ENCODE results near the gene PAQR4.

DNA sequence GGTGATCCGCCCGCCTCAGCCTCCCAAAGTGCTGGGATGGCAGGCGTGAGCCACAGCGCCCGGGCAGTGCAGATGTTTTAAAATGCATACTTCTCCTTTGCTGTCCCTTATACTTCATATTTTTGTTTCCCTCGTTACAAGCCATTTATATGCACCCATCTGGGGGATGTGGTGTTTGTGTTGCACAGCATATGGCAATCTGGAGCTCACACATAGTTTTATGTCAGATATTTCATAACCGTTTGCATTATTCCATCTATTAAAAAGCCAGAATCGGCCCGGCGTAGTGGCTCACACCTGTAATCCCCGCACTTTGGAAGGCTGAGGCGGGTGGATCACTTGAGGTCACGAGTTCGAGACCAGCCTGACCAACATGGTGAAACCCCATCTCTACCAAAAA, 45.7 kb upstream of the PAQR4 start:
- TF ChIP-seq POLR2AphosphoS5 (IDR thresholded peaks at IDR 0.05) (no peak), POLR2A (IDR thresholded peaks at IDR 0.05) (no peak), EP300 (IDR thresholded peaks at IDR 0.05) (no peak)
- TF ChIP-seq, protein P1, sequence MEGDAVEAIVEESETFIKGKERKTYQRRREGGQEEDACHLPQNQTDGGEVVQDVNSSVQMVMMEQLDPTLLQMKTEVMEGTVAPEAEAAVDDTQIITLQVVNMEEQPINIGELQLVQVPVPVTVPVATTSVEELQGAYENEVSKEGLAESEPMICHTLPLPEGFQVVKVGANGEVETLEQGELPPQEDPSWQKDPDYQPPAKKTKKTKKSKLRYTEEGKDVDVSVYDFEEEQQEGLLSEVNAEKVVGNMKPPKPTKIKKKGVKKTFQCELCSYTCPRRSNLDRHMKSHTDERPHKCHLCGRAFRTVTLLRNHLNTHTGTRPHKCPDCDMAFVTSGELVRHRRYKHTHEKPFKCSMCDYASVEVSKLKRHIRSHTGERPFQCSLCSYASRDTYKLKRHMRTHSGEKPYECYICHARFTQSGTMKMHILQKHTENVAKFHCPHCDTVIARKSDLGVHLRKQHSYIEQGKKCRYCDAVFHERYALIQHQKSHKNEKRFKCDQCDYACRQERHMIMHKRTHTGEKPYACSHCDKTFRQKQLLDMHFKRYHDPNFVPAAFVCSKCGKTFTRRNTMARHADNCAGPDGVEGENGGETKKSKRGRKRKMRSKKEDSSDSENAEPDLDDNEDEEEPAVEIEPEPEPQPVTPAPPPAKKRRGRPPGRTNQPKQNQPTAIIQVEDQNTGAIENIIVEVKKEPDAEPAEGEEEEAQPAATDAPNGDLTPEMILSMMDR (IDR thresholded peaks at IDR 0.05), result no peak
